ENCODE results near the gene KCNG1.

DNA sequence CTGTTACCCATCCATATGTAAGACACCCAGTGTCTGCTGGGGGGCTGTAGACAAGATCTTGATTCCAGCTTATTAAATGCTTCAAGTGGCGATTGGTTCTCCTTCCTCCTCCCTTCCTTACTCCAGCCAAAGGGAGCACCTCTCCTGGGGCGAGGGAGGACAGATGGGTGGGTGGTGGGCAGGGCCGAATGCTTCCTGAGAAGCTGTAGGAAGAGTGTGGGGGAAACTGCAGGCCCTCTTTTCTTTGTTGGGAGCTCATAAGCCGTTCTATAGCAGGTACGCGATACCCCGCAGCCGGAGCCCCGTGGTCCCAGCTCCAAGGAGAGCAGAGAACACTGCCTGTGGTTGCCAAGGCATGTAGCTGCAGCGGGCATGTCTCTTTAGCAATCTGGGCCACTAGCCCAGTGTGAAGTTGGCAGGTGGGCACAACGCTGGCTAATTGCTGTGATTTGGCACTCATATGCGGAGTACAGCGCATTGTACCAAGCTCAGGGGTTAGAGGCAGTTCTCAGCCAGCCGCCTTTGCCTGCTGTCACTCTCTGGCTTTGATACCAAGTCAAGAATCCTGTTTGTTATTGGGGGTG is 14.7 kb upstream of the KCNG1 start:
- TF ChIP-seq CTCF (conservative IDR thresholded peaks at IDR 0.05) (no peak), ZFX (IDR thresholded peaks at IDR 0.05) (no peak)
